Duodenal mucosa (tissue), 2 donors: ENCODE data around the gene SIM2.

ENCODE experiments used
- H3K27ac ChIP-seq: one replicate; pipeline ENCODE4 v1.7.0; 2013; ENCODE audit warnings: low read depth, low read length
- H3K27me3 ChIP-seq, 2 donors: one replicate each; pipeline ENCODE4 v1.7.0; 2013; ENCODE audit warnings: low read length in 2 of 2, control low read depth in 1 of 2; ENCODE audit not compliant: insufficient read depth in 2 of 2, control insufficient read depth in 1 of 2
- H3K36me3 ChIP-seq, 2 donors: one replicate each; pipeline ENCODE4 v1.7.0; 2013; ENCODE audit warnings: low read length in 2 of 2, control low read depth in 1 of 2; ENCODE audit not compliant: insufficient read depth in 2 of 2, control insufficient read depth in 1 of 2
- H3K4me1 ChIP-seq, 2 donors: one replicate each; pipeline ENCODE4 v1.7.0; 2013; ENCODE audit warnings: low read length in 2 of 2, control low read depth in 1 of 2; ENCODE audit not compliant: insufficient read depth in 2 of 2, control insufficient read depth in 1 of 2
- H3K4me3 ChIP-seq, 2 donors: one replicate each; pipeline ENCODE4 v1.7.0; 2013; ENCODE audit warnings: low read length in 2 of 2, low read depth in 1 of 2
- H3K9ac ChIP-seq, 2 donors: one replicate each; pipeline ENCODE4 v1.7.0; 2013; ENCODE audit warnings: low read length in 2 of 2, low read depth in 1 of 2
- H3K9me3 ChIP-seq, 2 donors: one replicate each; pipeline ENCODE4 v1.7.0; 2013; ENCODE audit warnings: low read length in 2 of 2, control low read depth in 1 of 2; ENCODE audit not compliant: control insufficient read depth in 1 of 2

SIM2 gene

GRCh38 chr21:36684957-36685714, 13.8 kb upstream of the SIM2 start:
- H3K4me1 ChIP-seq, result no peaks in the 10 kb centered on the region
- H3K9ac ChIP-seq, result no peak overlapping the region
- H3K27me3 ChIP-seq, result peaks cover 19 to 37% of the 10 kb centered on the region in 2 donors
- H3K27ac ChIP-seq, result no peak overlapping the region
- H3K9me3 ChIP-seq, result peaks cover 6 to 13% of the 10 kb centered on the region in 2 donors
- no peak overlapping the region for H3K4me3 ChIP-seq
- no peaks in the 10 kb centered on the region for H3K36me3 ChIP-seq

- Histone ChIP-seq H3K9me3 (no peaks in the 10 kb centered on the region), H3K4me3 (no peak overlapping the region), H3K4me1 (no peaks in the 10 kb centered on the region), H3K9ac (no peak overlapping the region), H3K27ac (no peak overlapping the region), H3K27me3 (peaks cover 26 to 55% of the 10 kb centered on the region in 2 donors), H3K36me3 (no peaks in the 10 kb centered on the region)
These were observed 12.0 kb upstream of the SIM2 start for GRCh38 chr21:36686955-36687354.

DNA sequence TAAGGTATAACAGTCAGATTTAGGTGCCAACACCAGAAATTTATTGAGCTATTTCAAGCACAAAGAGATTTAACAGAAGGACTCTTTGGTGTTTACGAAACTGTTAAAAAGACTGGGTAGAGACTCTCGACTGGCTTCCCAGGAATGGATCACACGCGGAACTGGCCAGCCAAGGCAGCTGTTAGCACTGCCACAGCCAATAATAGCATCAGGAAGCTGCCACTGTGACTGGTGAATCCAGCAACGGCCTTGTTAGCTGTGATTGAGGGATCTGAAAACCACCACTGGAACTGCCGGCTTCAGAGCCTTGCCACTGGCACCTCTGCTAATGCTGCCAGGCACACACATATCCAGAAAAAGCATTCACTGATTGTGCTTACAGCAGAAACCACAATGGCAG, 10.6 kb upstream of the SIM2 start:
- H3K4me3 ChIP-seq, result no peak overlapping the region
- H3K36me3 ChIP-seq, result no peaks in the 10 kb centered on the region
- no peak overlapping the region for H3K9ac ChIP-seq
- H3K27me3 ChIP-seq, result peaks cover 36 to 68% of the 10 kb centered on the region in 2 donors
- H3K4me1 ChIP-seq, result no peaks in the 10 kb centered on the region
- no peaks in the 10 kb centered on the region for H3K9me3 ChIP-seq
- no peak overlapping the region for H3K27ac ChIP-seq

DNA sequence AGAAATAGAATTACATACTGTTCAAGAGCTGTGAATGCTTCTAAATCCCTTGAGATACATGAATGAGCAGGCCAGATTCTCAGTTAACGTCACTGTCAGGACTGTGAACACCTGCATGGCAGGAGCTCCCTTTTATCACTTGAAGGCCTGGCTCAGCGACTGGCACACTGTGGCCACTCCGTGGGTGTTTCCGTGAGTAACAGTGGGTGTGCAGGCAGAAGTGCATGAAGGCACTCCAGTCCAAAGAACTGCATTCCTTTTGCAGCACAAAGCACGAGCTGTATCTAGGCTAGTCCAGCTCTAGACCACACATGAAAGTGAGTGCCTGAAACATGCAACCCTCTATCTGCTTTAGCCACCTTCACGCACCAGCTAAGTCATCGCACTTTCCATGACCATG, 9.6 kb upstream of the SIM2 start:
- Histone ChIP-seq H3K4me3 (no peak overlapping the region), H3K27me3 (peaks cover 43 to 73% of the 10 kb centered on the region in 2 donors), H3K4me1 (no peaks in the 10 kb centered on the region), H3K36me3 (no peaks in the 10 kb centered on the region), H3K27ac (no peak overlapping the region), H3K9ac (no peak overlapping the region), H3K9me3 (no peaks in the 10 kb centered on the region)

DNA sequence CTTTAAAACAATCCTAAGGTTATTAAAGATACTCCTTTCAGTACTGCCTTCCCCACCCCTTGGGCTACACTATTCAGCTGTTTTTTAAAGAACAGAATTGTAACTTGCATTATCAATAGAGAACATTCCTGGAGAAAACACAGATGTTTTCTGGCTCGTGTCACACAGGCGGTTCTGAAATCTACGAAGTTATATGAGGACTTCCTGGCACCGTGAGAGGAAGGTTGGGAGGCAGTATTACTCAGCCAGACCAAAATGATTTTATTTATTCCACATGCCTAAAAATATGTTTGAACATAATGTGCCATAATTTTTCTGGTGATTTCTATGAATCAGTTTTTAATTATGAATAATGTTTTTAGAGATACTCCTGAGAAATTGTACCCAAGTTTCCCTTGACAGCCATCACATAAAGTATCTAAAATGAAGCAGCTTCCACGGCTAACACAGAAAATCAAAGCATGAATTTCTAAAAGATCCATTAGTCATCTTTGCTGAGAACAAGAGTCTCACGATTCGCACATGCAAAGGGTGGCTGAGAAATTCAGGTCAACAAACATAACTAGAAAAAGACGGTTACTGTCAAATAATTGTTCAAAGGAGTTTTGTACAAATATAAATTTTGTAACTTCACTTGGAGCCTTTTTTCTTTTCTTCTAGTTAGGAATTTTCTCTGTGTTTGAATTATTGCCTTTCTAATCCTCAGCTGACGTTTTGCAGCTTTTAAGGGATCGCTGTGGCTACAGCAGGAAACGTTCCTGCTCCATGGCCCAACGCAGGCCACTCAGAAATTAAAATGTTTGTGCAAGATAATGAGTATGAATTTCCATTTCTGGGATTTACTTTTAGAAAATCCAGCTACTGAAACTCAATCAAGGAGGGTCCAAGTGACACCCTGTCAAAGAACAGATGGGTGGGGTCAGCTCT, 8.0 kb upstream of the SIM2 start:
- Histone ChIP-seq H3K9me3 (no peaks in the 10 kb centered on the region), H3K4me1 (no peaks in the 10 kb centered on the region), H3K4me3 (no peak overlapping the region), H3K27me3 (peaks cover 56 to 75% of the 10 kb centered on the region in 2 donors), H3K27ac (no peak overlapping the region), H3K9ac (no peak overlapping the region), H3K36me3 (no peaks in the 10 kb centered on the region)

- H3K9me3 ChIP-seq, result no peaks in the 10 kb centered on the region
- H3K4me1 ChIP-seq, result no peaks in the 10 kb centered on the region
- no peak overlapping the region for H3K4me3 ChIP-seq
- no peak overlapping the region for H3K27ac ChIP-seq
- no peaks in the 10 kb centered on the region for H3K36me3 ChIP-seq
- H3K27me3 ChIP-seq, result peaks cover 63 to 80% of the 10 kb centered on the region in 2 donors
- no peak overlapping the region for H3K9ac ChIP-seq
These were observed 7.3 kb upstream of the SIM2 start for GRCh38 chr21:36691555-36692041.

- Histone ChIP-seq H3K4me3 (no peak overlapping the region), H3K27ac (no peak overlapping the region), H3K36me3 (no peaks in the 10 kb centered on the region), H3K4me1 (no peaks in the 10 kb centered on the region), H3K9ac (no peak overlapping the region), H3K27me3 (peaks cover 70 to 86% of the 10 kb centered on the region in 2 donors), H3K9me3 (no peaks in the 10 kb centered on the region)
These were observed 6.6 kb upstream of the SIM2 start for GRCh38 chr21:36692114-36692834.

GRCh38 chr21:36692835-36693488, 6.0 kb upstream of the SIM2 start:
- peaks cover 76 to 93% of the 10 kb centered on the region in 2 donors for H3K27me3 ChIP-seq
- H3K36me3 ChIP-seq, result no peaks in the 10 kb centered on the region
- no peak overlapping the region for H3K9ac ChIP-seq
- H3K4me3 ChIP-seq, result no peak overlapping the region
- peaks cover 0 to under 1% of the 10 kb centered on the region in 2 donors for H3K4me1 ChIP-seq
- no peak overlapping the region for H3K27ac ChIP-seq
- no peaks in the 10 kb centered on the region for H3K9me3 ChIP-seq

DNA sequence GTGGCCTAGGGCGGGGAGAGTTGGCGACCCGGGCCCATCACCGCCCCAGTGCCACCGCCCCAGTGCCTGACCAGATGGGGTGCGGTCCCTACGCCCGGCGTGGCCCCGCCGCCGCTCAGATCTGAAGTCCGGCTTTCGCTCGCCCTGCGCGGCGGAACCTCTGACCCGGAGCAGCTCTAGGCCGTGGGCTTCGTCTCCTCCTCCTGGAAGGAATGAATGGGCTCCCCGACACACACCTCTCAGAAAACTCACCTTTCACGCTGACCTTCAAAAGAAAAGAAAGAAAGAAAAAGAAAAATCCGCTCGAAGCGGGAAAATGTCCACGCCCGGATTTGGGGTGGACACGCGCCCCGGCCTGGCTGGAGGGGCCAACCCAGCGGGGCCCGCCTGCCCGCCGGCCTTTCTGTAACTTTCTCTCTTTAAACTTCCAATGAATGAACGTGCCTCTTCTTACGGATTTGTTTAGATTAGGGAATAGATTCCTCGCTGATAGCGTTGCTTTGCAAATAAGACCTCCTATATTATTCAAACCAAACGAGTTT, 5.4 kb upstream of the SIM2 start:
- Histone ChIP-seq H3K9me3 (no peaks in the 10 kb centered on the region), H3K27me3 (peaks cover 82 to 95% of the 10 kb centered on the region in 2 donors), H3K9ac (no peak overlapping the region), H3K36me3 (no peaks in the 10 kb centered on the region), H3K27ac (no peak overlapping the region), H3K4me1 (peaks cover 4 to 7% of the 10 kb centered on the region in 2 donors), H3K4me3 (no peak overlapping the region)
